Stimulated activated CD4-positive, alpha-beta T cell treated with anti-CD3 and anti-CD28 coated beads, TNF-alpha, amount 100 ng/mL, for 48 hours (primary cell): ENCODE measurements around the gene EVI5L.

Experiments
- DNase-seq, 3 donors: peaks; one replicate each; pipeline ENCODE4 v3.0.0-alpha.2; 2020; ENCODE audit warnings: low read depth in 3 of 3

EVI5L gene

DNA sequence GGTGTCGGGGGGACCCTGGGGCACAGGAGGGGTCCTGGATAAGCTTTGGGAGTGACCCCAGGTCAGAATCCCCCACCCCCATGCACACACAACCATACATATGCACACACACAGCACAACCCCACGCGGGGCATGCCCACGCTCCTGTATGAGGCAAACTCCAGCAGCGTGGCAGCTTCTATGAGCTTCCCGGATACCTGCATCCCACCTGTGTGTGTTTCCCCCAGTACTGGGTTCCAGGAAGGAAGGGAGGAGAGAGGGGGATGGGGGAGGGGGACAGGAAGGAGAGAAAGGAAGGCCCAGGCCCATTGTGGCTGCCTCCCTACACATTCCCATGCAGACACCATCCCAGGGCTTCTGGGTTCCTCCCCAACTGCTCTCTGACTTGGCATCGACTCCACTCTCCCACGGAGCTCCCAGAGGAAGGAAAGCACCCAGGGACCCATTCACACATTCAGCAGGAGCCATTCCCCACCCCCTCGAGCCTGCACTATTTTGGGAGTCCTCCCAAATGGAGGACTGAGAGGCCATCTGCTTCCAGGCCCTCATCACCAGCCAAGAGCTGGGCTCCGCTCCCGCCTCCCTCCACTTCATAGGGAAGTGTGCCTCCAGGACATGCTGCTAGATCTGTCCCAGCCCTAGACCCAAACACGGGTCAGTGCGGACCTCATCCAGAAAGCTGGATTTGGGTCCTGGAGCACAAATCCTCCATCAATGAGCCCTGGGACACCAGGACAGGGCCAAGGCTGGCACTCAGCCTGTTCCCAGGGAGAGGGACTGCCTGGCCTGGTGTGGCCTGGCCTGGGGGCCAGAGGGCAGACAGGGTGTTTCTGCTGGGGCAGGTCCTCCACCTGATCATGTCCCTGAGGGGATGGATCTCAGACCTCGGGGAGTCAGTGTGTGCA is 30.9 kb downstream of the EVI5L start:
- no peak for DNase-seq

DNA sequence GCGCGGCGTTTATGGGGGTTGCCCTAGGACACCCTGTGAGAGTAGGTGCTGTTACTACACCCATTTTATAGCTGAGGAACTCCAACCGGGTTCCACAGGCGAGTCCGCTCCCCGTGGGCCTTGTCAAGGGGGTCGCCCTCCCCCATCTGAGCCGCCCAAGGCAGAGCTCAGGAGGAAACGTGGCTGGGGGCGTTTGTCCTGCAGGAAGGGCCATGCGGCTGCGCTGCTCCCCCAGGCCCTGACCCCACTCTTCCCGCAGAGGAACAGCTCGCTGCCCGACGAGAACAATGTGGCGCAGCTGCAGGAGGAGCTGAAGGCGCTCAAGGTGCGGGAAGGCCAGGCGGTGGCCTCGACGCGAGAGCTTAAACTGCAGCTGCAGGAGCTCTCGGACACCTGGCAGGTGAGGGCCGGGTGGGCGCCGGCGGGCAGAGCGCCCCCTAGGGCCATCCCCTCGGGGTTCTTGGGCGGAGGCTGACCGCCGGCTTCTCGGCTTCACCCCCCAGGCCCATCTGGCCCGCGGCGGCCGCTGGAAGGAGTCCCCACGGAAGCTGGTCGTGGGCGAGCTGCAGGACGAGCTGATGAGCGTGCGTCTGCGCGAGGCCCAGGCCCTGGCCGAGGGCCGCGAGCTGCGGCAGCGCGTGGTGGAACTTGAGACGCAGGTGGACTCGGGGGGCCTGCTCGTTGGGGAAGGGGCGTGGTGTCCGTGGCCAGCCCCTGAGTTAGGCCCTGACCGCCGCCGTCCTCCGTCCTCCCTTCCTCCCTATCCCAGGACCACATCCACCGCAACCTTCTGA is 31.8 kb downstream of the EVI5L start:
- DNase-seq = no peak

DNA sequence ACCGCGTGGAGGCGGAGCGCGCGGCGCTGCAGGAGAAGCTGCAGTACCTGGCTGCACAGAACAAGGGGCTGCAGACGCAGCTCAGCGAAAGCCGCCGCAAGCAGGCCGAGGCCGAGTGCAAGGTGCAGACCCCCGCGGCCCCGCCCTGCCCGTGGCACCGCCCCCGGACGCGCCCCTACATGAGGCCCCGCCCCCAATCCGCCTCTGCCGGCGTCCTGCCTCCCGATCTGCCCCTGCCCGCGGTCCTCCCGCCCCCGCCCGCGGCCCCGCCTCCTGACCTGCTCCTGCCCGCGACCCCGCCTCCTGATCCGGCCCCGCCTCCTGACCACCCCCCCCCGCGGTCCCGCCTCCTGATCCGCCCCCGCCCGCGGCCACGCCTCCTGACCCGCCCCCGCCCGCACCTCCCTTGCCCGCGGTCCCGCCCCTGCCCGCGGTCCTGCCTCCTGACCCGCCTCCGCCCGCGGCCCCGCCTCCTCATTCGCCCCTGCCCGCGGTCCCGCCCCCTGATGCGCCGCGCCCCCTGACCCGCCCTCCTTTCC is 32.5 kb downstream of the EVI5L start:
- DNase-seq = peak; percentile 50 to 79 (median 56)

DNA sequence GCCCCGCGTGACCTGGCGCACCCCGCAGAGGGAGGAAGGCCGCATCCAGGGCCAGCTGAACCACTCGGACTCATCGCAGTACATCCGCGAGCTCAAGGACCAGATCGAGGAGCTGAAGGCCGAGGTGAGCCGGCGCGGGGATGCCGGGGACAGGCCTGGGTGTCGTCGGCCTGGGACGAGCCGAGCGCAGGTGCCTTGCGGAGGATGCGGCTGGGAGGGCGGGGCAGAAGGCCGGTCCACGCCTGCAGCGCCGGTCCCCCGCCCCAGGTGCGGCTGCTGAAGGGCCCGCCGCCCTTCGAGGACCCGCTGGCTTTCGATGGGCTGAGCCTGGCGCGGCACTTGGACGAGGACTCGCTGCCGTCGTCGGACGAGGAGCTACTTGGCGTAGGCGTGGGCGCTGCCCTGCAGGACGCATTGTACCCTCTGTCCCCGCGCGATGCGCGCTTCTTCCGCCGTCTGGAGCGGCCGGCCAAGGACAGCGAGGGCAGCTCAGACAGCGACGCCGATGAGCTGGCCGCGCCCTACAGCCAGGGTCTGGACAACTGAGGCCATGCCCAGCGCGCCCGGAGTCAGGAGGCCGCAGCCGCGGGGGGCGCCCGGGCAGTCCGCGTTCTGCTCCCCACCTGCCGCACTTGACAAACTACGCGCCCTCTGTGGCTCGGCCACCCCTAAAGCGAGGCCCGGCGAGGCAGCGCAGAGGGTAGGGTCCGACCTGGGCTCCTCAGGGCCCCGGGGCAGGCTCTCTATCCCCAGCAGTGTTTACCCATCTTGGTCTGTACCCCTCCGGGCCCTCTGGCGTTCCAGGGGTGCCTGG is 33.3 kb downstream of the EVI5L start:
- DNase-seq = no peak

DNA sequence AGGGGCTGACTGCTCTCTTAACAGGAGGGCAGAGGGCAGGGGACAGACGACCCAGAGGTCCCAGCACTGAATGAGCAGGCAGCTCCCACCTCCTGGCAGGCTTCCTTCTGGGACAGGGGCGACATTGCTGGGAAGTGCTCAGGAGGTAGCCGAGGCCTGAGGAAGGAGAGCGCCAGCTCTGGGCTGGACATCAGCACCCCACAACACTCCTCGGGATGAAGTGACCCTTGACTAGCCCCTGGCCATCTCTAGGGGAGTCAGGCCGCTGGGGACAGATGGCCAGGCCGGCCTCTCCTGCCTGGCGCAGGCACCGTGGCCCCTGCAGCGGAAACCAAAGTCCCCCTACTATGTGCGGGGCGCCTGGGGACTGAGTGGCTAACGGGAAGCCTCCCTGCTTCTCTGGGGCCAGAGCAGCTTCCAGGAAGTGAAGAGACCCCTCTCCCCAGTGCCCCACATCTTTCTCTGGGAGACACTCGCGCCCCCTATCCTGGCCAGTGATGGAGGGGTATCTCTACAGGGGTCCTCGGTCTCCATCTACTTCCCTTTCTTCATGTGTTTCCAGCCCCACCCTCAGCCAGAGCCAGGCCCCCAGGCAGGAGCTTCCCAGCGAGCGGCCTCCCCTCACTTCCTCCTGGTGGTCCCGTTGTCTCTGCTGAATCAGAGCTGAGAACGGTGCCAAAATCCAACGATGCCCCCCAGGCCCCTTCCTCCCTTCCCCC is 34.1 kb downstream of the EVI5L start:
- no peak for DNase-seq

DNA sequence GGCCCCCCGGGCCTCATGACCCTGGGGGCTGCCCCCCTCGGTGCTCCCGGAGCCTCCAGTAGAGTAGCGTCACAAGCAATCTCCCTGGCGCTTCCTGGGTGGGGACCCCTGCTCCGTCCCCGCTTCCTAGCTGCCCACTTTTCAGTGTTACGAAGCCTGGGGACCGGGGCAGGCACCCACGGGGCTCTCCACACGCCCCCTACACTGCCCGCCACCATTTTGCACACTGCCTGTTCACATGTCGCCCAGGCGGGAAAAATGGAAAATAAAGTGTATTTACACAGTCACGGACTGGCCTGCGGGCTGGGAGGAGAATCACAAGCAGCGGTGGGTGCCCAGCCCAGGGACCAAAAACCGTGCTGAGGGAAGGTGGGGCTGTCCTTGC is 34.7 kb downstream of the EVI5L start:
- DNase-seq = no peak

DNA sequence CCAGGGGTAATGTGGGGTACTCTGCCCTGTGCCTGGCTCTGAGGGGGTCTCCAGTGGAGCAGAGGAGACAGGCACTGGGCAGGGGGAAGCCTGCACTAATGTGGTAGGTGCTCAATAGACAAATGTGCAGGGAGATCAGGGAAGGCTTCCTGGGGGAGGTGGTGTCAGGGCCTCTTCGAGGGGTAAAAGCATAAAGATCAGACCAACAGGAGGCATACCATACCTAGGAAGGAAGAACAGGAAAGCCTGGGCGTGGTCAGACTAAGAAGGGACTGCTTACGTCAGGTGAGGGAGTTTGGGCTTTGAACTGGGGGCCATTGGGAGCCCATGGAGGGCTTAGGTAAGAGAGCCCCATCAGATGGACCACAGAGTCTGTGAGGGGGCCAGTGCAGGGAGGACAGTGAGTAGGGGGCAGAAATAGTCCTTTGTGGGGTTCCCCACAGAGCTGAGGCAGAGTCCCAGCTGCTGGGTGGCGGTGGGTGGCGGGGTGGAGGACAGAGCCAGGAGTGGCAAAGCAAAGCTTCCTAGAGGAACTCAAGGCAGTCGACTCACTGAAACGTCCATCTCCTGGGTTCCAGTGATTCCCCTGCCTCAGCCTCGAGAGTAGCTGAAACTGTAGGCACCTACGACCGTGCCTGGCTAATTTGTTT is 35.4 kb downstream of the EVI5L start:
- no peak for DNase-seq

DNA sequence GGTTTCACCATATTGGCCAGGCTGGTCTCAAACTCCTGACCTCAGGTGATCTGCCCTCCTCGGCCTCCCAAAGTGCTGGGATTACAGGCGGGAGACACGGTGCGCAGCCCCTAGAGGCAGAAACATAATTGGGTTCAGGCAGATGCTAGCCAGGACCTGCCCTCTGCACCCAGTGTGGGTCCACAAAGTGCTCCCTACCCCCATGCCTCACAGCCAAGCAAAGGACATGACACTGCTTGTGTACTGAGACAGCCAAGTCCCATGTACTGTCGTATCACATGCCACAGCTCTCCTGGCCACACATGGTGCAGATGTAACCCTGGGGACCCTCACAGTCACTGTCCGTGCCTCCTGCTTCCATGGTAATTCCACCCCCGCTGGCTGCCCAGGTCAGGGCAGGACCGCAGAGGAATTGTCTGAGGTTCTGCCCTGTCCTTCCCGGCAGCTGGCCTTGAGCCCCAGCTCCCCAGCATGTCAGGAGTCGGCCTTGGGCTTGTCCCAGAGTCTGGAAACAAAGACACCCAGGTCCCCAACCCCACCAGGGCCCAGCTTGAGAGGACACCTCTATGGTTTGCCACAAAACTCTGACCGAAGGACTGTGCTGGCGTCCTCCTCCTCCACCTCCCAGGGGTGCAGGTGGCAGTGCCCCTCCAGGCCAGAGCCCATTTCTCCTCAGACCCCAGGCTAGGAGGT is 36.5 kb downstream of the EVI5L start:
- DNase-seq = no peak

DNA sequence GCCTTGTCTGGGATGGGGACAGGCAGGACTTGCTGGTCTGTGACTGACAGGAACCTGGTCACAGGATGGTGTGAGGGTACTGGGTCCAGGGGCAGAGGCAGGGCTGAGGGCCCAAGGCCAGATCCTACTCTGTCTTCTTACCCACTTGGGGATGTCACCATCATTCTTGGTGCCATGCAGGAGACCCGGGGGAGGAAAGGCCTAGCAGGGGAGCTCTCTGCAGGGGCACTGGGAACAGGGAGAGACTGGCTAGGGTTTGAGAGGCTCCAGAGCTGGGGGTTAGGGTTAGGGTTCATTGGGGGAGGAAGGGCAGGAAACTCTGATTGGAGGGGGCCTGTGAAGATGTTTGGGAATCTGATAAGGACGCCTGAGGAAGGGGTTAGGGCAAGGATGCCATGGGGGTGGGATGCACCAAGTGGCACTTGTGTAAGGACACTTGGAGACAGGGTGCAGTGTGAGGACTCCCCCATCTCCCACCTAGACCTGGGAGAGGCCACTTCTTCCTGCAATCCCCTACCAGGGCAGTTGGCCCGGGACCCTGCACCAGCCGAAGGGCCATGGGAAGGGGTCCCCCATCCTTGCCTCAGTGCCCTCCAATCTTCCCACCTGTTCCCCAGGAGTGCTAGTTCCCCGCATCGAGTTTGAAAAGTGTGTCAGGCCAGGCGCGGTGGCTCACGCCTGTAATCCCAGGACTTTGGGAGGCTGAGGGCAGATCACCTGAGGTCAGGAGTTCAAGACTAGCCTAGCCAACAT is 37.2 kb downstream of the EVI5L start:
- DNase-seq = no peak

DNA sequence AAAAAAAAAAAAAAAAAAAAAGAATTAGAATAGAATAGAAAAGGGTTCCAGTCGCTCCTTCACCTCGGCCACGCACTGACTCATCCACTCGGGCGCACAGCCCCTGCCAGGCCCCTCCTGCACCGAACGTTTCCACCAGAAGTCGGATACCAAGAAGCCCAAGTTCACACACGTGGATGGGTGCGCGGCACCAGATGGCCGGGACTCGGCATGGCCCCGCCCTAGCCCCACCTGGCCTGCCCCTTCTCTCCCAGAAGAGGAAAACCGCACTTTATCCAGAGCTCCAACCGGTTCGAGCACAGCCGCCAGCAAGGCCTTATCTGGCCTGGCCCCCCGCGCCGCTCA is 38.3 kb downstream of the EVI5L start:
- no peak for DNase-seq

DNA sequence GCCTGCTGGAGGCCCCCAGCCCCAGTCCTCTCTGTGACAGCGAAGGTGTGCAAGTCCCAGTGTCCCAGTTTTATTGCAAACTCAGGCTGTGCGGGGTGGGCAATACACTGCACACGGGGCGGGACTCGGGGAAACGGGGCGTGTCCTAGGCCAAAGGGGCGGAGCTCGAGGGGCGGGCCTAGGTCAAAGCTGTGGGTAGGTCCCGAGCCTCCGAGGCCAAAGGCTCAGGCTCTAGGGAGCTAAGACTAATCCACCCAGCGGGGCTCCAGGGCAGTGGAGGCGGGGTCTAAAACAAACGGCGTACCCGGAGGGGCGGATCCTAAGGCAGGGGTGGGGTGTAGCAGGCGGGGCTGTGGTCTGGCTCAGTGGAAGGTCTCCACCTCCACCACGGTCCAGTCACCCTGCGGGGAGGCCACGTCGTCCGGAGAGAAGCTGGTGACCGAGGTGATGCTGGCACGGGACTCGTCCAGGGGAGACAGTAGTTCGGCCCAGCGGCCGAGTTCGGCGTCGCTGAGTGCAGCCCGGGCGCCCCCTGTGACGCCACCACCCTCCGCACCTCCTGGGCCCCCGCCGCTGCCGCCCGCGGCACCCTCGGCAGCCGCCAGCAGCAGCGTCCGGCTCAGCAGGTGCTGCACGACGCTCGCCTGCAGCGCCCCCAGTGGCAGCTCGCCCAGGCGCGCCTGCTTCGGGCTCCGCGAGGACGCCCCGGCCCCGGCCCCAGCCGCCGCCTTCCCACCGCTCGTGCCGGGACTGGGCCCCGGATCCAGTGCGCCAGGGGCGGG is 38.8 kb downstream of the EVI5L start:
- DNase-seq = peak; percentile 55 to 68 (median 66)

DNA sequence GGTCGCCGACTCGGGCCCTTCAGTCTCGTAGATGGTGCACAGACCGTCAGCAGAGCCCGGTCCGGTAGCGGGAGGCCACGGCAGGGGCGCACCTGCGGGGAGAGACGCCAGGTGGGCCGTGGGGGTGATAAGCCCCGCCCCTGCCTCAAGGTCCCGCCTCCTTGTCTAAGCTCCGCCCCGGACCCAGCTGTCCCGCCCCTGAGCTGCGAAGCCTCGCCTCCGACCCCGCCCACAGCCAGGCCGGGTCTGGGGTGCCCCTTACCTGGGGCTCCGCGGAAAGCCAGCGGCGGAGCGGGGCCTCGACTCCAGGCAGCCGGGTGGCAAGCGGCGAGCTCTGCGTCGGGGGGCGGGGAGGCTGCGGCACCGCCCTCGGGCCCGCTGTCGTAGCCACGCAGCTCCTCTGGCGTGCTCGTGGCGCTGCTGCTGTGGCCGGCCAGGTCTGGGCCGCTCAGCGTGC is 39.5 kb downstream of the EVI5L start:
- peak; percentile 67 to 76 (median 70) for DNase-seq

DNA sequence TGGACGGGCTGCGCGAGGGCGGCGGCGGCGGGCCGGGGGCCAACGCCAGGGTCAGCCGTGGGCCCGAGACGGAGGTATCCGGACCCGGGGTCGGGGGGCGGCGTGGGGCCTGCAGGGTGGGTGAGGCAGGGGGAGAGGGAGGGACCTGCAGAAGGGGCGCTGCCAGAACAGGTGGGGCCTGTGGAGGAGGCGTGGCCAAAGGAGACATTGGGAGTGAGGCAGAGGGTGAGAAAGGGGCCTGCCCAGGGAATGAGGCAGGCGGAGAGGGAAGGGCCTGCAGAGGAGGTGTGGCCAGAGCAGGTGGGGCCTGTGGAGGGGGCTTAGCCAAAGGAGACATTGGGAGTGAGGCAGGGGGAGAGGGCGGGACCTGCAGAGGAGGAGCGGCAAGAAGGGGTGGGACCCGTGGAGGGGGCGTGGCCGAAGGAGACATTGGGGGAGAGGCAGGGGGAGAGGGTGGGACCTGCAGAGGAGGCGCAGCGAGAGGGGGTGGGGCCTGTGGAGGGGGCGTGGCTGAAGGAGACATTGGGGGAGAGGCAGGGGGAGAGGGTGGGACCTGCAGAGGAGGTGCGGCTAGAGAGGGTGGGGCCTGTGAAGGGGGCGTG is 40.0 kb downstream of the EVI5L start:
- peak in 1 of 3 donors; percentile 63 for DNase-seq

DNA sequence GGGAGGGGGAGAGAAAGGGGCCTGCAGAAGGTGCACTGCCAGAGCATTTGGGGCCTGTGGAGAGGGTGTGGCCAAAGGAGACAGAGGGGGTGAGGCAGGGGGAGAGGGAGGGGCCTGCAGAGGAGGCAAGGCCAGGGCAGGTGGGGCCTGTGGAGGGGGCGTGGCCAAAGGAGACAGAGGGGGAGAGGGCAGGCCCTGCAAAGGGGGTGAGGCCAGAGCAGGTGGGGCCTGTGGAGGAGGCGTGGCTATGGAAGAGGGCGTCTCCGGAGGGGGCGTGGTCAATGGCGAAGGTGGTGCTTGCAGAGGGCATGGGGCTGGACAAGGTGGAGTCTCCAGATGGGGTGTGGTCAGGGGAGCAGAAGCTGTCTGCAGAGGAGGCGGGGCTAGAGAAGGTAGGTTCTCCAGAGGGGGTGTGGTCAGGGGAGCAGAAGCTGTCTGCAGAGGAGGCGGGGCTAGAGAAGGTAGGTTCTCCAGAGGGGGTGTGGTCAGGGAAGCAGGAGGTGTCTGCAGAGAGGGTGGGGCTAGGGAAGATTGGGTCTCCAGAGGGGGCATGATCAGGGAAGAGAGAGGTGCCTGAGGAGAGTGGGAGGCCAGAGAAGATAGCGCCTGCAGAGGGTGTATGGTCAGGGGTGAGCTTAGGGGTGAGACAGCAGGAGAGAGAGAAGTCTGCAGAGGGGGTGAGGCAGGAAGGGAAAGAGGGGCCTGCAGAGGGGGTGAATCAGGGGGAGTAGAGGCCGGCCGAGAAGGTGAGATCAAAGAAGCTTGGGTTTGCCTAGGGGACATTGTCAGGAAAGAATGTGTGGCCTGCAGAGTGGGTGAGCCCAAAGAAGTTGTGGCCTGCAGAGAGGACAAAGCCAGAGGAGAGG is 40.8 kb downstream of the EVI5L start:
- peak; percentile 33 to 68 (median 67) for DNase-seq

DNA sequence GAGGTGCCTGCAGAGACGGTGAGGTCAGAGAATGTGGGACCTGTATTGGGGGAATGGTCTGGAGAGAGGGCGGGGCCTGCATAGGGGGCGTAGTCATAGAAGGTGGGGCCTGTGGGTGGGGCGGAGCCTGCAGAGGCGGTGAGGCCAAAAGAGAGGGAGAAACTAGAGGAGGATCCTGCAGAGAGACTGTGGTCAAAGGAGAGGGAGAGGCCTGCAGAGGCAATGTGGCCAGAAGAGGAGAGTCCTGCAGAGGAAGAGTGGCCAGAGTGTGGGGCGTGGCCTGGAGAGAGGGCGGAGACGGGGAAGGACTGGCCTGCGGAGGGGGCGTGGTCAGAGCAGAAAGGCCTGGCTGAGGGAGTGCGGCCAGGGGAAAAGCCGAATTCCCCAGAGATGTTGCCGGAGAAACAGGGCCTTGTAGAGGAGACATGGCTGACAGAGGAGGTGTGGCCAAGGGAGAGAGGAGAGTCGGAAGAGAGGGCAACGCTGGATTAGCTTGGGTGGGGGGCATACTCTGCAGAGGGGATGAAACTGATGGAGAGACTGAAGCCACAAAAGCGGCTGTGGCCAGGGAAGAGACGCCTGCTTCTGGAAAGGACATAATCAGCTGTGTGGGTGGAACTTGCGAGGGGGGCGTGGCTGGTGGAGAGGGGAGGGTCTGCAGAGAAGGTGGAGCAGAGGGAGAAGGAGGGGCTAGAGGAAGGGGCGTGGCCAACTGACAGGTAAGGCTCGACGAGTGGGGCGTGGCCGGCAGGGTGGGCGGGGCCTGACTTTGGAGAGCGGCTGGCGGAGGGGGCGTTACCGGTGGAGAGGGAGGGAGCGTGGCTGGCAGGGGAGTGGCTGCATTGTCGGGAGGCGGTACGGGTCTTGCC is 41.7 kb downstream of the EVI5L start:
- DNase-seq = peak; percentile 72 to 92 (median 88)
